GM21423 (cell line): Measurements from ENCODE around the gene MXD3.

Experiments used
- ATAC-seq: cut with Tn5 transposase; IDR thresholded peaks from one replicate; pipeline ENCODE4 v1.9.1; 2021; ENCODE audit warnings: mild to moderate bottlenecking, moderate library complexity; ENCODE audit not compliant: unreplicated experiment

MXD3 gene

GRCh38 chr5:177304392-177305119, 7.1 kb downstream of the MXD3 start:
- ATAC-seq = no peak

- no peak for ATAC-seq
These were observed 7.7 kb downstream of the MXD3 start for GRCh38 chr5:177303925-177304391.

DNA sequence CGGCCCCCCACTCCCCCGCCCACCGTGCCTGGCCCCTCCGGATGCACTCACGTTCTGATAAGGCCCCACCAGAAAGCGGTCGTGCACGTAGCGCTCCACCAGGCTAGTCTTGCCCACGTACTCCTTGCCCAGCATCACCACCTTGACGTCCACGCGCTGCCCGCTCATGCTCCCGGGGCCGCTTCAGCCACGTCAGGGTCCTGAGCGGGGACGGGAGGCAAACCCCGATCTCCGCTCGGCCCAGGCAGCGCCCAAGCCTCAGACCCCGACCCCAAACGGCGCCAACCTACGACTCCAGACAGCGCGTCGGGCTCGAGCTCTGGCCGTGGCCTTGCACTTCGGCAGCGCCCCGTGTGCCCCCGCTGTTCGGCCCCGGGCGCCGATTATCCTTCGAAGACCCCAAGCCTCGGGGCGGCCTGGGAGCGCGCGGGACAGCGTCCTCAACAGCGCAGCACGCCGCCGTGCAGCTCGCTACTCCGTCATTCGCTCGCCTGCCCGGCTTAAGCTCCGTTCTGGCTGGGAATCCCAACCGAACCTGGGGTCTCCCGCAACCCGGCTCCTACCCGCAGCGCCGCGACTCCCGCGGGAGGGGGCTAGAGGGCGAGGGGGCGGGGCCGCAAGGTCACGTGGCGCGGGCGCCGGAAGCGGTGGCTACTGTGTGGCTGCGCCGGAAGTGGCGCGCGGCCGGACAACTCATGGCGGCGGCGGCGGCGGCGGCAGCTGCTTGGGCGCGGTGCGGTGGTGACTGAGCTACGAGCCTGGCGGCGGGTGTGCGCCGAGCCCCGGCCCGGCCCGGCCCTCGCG, 8.4 kb downstream of the MXD3 start, which contains the start of the genes PRELID1 and RAB24:
TSS of gene PRELID1 (plus strand) at position 679 of the 804 bp plus-strand sequence. CDS start 187 bp downstream, outside the sequence.
TSS of gene RAB24 (minus strand) at position 599 of the 804 bp plus-strand sequence. CDS start at position 168, 431 bp downstream.
- peak; percentile 51 for ATAC-seq

DNA sequence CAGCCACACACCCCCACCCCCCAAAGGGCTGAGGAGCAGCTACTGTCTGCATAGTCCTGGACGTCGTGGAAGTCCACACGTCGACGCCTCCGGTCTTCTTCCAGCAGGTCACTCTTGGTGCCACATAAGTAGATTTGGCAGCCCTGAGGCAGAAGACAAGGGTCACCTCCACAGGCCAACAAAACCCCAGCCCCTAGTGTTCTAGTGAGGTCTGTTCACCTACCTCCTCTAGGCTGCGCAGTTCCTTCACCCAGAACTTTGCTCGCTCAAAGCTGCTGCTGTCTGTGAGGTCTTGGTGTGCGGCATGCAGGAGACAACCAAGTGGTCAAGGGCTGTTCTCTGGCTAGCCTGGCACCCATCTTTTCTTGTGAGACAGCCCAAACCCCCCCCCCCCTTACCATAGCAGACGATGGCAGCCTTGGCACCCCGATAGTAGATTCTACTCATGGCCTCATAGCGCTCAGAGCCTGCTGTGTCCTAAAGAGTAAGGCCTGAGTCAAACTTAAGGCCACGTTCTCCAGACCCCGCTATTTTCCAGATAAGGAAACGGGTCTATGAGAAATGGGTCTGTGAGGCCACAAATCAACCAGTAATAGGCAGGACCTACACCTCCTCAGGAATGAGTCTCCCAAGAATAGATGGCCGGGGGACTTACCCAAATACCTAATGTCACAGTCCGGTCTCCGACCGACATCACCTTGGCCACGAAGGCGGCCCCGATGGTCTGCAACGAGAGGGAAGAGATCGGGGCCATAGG, 9.2 kb downstream of the MXD3 start:
- ATAC-seq = no peak

- no peak for ATAC-seq
These were observed 10.1 kb downstream of the MXD3 start for GRCh38 chr5:177301503-177302165.

DNA sequence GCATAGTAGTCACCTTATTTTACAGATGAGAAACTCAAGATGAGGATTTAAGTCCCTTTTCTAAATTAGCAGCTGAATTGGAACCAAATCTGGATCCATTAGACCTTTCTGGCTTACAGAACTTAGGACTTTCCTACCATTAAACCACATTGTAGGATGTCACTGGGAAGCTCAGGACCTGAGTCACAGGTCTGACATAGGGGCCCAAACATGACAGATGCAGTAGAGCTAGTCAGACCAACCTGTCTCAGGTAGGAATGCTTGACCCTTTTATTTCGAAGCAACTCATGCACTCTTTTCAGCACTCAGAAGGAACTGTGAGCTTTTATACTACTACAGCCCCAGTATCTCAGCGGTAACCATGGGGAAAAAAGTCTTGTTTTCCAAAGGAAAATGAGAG, 10.7 kb downstream of the MXD3 start:
- ATAC-seq = no peak

DNA sequence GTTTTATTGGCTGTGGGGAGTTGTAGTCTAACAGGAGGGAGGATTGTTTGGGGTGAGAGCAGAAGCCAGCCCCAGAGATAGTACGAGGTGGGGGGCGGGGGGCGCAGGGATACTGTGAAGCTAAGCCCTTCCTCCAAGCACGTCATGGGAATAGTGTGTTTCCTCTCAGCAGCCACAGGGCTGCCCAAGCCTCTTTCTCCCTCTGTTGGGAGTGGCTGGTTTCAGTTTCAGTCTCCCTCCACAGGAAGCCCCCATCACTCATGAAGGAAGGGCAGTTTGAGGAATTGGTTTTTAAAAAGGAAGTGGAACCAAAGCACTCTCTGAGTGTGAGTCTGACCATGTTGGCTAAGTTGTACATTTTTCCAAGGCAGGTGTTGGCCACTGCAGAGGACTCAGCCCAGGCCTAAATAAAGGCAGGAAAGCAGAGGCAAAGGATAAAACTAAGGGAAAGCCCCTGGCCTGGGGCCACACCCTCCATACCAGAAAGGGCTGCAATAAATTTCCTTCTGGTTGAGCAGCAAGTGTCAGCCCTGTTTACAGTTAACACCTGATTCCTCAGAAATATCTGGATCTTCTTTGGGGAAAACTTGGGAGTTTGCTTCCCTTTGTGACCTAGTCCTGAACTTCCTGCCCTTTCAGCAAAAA, 11.3 kb downstream of the MXD3 start:
- peak; percentile 52 for ATAC-seq

DNA sequence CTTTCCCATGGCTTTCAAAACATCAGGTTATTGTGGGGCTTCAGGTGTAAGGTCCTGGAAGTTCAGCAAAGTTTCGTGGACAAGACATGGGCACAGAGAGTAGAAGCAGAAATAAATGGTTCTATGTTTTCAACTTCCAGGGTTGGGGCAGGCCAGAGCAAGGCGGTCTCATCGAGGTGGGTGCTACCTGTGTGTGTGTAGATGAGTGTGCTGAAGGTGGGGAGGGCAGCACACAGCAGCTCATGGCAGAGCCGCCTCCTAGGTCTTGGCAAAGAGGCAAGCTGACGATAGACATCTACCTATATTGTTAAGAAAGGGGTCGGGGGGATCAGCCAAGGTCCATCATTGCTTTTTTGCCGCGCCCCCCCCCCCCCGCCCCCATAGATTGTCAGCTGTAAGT, 12.0 kb downstream of the MXD3 start:
- no peak for ATAC-seq

DNA sequence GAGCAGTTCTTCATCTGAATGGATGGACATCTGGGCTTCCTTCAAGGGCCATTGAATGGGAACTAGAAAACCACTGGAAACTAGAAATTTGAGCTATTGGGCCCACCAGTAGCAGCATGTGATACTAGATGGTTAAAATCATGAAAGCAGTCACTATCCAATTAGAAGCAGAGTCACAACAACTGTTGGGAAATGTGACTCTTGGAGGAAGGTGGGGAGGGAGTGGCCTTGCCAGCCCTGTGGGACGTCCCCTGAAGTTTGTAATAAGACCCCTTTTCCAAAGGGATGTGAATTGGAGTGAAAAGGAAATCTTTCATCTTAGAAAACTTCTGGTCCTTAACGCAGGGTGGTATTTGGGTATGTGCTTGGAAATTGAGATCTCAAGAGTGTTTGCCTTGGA, 13.8 kb downstream of the MXD3 start:
- no peak for ATAC-seq

DNA sequence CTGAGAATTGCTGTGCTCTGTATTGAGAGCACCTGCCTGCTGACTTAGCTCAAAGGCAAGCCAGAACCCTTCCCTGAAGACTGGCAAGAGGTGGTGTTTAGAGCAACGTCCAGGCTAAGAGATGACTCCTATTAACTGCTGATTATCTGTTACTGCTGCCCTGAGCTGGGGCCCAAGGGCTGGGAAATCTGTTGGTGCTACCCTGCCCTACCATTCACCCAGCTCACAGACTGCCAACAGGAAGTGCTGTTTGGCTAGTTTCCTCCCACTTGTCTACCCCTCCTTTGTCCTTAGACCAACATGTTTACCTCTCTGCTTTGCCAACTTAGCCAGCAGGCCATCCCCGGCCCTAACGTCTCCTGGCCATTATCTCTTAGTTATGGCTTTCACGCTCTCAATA, 15.1 kb downstream of the MXD3 start:
- no peak for ATAC-seq

DNA sequence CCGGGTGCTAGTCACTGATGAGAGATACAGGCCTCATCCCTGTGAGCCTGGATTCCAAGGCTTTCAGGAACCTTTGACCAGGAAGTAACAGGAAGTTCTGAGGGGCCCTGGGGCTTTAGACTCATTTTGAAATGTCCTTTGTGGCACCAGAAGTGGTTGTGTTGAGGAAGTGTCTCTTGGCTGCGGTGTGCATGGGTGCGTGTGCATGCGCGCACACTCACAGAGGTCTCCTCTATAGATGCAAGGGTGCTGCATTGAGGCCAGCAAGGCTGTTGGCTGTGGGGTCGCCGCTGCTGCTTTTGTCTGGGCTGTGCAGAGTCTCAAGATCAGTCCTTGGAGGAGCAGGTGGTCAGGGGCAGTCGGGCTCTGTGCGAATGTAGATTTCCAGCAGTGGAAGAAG, 15.8 kb downstream of the MXD3 start:
- ATAC-seq = no peak

- ATAC-seq = no peak
These were observed 17.1 kb downstream of the MXD3 start for GRCh38 chr5:177294632-177295031.

DNA sequence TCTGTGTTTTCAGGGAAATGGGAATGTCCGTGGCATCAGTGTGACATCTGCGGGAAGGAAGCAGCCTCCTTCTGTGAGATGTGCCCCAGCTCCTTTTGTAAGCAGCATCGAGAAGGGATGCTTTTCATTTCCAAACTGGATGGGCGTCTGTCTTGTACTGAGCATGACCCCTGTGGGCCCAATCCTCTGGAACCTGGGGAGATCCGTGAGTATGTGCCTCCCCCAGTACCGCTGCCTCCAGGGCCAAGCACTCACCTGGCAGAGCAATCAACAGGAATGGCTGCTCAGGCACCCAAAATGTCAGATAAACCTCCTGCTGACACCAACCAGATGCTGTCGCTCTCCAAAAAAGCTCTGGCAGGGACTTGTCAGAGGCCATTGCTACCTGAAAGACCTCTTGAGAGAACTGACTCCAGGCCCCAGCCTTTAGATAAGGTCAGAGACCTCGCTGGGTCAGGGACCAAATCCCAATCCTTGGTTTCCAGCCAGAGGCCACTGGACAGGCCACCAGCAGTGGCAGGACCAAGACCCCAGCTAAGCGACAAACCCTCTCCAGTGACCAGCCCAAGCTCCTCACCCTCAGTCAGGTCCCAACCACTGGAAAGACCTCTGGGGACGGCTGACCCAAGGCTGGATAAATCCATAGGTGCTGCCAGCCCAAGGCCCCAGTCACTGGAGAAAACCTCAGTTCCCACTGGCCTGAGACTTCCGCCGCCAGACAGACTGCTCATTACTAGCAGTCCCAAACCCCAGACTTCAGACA, 17.7 kb downstream of the MXD3 start:
- ATAC-seq = no peak

DNA sequence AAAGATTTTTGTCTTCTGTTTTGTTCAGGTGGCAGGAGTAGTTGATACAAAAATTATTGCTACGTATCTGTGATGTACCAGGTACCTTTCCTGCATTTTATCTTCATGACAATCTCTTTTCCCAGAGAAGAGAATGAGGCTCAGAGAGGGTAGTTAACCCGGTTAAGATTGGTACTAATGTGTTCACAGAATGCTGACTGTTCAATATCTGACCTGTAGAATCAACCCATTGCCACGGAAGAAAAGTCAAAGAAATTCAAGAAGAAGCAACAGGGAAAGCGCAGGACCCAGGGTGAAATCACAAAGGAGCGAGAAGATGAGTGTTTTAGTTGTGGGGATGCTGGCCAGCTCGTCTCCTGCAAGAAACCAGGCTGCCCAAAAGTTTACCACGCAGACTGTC, 20.0 kb downstream of the MXD3 start:
- ATAC-seq = no peak

- ATAC-seq = peak; percentile 54
These were observed 20.7 kb downstream of the MXD3 start for GRCh38 chr5:177290816-177291596.

DNA sequence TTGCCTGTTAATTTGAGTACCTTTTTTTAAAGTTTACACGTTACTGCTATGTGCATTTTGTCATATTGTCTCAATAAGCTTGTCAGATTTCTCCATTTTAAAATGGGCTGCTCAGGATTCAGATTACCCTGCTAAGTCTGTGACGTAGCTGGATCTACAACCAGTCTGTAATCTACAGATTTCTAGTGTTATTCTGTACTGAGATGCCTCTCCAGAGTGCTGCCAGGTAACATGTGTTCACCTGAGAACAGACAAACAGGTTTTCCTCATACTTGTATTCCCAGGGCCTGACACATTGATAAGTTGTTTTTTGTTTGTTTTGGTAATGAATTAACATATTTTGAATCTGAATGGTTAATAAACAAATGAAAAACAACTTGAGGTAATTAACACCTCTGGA, 23.5 kb downstream of the MXD3 start:
- no peak for ATAC-seq

- ATAC-seq = no peak
These were observed 34.8 kb downstream of the MXD3 start for GRCh38 chr5:177276886-177277285.

GRCh38 chr5:177275883-177276282, 35.8 kb downstream of the MXD3 start:
- ATAC-seq = no peak

DNA sequence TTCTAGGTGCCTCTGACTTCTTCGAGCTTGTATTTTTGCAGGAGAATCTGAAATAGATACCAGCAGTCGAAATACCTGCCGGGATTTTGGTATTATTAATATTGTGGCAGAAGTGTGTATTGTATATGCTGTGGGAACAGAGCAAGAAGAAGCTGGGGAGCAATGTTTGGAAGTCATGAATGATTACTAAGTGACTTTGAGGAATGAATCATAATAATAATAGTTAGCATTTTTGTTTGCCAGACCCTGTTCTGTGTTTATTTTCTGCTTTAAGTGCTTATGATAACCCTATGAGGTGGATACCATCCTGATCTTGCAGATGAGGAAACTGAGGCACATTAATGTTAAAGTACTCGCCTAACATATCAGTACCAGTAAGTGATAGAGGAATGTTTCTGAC, 40.6 kb downstream of the MXD3 start:
- ATAC-seq = no peak
